Measurements from ENCODE around the gene CFAP300.

DNA sequence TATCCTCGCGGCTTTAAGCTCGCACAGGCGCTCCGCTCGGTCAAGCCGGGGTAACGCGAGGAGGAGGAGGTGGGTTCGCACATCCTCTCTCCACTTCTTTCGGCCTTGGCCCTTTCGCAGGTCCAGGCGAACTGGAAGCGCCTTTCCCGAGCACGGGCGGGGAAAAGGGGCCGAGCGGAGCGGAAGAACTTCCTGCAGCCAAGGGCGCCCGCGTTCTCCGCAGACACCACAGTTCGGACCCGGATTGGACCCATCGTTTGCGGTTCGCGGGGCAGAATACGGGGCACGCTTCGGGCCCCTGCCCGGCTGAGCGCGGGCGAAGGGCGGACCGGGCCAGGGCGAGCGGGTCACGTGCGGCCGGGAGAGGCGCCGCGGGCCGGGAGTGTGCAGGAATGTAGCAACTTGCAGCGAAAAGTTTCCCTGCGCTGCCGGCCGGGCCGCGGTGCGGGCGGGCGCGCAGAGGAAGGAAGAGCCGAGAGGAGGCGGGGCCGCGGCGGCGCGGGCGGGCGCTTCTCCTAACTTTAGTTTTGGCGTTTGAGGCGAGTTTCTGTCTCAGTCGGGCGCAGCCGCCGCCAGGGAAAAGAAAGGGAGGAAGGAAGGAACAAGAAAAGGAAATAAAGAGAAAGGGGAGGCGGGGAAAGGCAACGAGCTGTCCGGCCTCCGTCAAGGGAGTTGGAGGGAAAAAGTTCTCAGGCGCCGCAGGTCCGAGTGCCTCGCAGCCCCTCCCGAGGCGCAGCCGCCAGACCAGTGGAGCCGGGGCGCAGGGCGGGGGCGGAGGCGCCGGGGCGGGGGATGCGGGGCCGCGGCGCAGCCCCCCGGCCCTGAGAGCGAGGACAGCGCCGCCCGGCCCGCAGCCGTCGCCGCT lies 62.9 kb downstream of the CFAP300 start, which contains the start of gene YAP1:
- TF ChIP-seq, protein P1, sequence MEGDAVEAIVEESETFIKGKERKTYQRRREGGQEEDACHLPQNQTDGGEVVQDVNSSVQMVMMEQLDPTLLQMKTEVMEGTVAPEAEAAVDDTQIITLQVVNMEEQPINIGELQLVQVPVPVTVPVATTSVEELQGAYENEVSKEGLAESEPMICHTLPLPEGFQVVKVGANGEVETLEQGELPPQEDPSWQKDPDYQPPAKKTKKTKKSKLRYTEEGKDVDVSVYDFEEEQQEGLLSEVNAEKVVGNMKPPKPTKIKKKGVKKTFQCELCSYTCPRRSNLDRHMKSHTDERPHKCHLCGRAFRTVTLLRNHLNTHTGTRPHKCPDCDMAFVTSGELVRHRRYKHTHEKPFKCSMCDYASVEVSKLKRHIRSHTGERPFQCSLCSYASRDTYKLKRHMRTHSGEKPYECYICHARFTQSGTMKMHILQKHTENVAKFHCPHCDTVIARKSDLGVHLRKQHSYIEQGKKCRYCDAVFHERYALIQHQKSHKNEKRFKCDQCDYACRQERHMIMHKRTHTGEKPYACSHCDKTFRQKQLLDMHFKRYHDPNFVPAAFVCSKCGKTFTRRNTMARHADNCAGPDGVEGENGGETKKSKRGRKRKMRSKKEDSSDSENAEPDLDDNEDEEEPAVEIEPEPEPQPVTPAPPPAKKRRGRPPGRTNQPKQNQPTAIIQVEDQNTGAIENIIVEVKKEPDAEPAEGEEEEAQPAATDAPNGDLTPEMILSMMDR (IDR thresholded peaks at IDR 0.05): no peak
- TF ChIP-seq ZFX (IDR thresholded peaks at IDR 0.05; ENCODE audit: borderline replicate concordance): no peak
